HL-60 (cell line): ENCODE results near the gene SGMS1.

ENCODE experiments used
- DNase-seq, 2 experiments: peaks; one replicate each; pipeline ENCODE4 v3.0.0-alpha.2; 2010 to 2020; ENCODE audit warnings: low read depth in 1 of 2, low spot score in 1 of 2
- H3K27ac ChIP-seq: fragments of 250-450 bp; sonication (Bioruptor Pico); replicated peaks from 2 replicates; pipeline ENCODE4 v1.5.1; 2020; ENCODE audit warnings: mild to moderate bottlenecking, moderate library complexity
- H3K27me3 ChIP-seq: fragments of 250-450 bp; sonication (Bioruptor Pico); 2 replicates; pipeline ENCODE4 v1.5.1; 2021; ENCODE audit warnings: mild to moderate bottlenecking, moderate library complexity; ENCODE audit not compliant: insufficient read depth, poor library complexity, severe bottlenecking
- H3K4me3 ChIP-seq: replicated peaks from 2 replicates; pipeline ENCODE4 v1.5.1; 2011; ENCODE audit warnings: mild to moderate bottlenecking, control low read depth, low read length; ENCODE audit not compliant: insufficient read depth
- GABPA ChIP-seq: IDR thresholded peaks from 2 replicates; pipeline ENCODE4 v1.6.1; 2012; ENCODE audit warnings: low read depth
- POLR2AphosphoS5 ChIP-seq: IDR thresholded peaks from 2 replicates; pipeline ENCODE4 v1.6.1; 2012; ENCODE audit warnings: low read depth
- SPI1 ChIP-seq: IDR thresholded peaks from 2 replicates; pipeline ENCODE4 v1.6.1; 2012; ENCODE audit warnings: low read depth, mild to moderate bottlenecking, borderline replicate concordance
- TF ChIP-seq, protein P1 (sequence below): IDR thresholded peaks from 2 replicates; pipeline ENCODE4 v1.6.1; 2012; ENCODE audit warnings: low read depth; ENCODE audit not compliant: insufficient replicate concordance
- TF ChIP-seq, protein P2 (sequence below): IDR thresholded peaks from one replicate; pipeline ENCODE4 v1.5.1; 2011; ENCODE audit warnings: low read length, control low read depth, inconsistent platforms; ENCODE audit not compliant: insufficient read depth

The SGMS1 gene

GRCh38 chr10:50294582-50294981 is 329.2 kb downstream of the SGMS1 start:
- DNase-seq, result no peak
- no peaks in the 10 kb centered on the region for H3K27me3 ChIP-seq
- no peak overlapping the region for H3K27ac ChIP-seq
- TF ChIP-seq, protein P1, sequence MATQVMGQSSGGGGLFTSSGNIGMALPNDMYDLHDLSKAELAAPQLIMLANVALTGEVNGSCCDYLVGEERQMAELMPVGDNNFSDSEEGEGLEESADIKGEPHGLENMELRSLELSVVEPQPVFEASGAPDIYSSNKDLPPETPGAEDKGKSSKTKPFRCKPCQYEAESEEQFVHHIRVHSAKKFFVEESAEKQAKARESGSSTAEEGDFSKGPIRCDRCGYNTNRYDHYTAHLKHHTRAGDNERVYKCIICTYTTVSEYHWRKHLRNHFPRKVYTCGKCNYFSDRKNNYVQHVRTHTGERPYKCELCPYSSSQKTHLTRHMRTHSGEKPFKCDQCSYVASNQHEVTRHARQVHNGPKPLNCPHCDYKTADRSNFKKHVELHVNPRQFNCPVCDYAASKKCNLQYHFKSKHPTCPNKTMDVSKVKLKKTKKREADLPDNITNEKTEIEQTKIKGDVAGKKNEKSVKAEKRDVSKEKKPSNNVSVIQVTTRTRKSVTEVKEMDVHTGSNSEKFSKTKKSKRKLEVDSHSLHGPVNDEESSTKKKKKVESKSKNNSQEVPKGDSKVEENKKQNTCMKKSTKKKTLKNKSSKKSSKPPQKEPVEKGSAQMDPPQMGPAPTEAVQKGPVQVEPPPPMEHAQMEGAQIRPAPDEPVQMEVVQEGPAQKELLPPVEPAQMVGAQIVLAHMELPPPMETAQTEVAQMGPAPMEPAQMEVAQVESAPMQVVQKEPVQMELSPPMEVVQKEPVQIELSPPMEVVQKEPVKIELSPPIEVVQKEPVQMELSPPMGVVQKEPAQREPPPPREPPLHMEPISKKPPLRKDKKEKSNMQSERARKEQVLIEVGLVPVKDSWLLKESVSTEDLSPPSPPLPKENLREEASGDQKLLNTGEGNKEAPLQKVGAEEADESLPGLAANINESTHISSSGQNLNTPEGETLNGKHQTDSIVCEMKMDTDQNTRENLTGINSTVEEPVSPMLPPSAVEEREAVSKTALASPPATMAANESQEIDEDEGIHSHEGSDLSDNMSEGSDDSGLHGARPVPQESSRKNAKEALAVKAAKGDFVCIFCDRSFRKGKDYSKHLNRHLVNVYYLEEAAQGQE, result no peak
- TF ChIP-seq, protein P2, sequence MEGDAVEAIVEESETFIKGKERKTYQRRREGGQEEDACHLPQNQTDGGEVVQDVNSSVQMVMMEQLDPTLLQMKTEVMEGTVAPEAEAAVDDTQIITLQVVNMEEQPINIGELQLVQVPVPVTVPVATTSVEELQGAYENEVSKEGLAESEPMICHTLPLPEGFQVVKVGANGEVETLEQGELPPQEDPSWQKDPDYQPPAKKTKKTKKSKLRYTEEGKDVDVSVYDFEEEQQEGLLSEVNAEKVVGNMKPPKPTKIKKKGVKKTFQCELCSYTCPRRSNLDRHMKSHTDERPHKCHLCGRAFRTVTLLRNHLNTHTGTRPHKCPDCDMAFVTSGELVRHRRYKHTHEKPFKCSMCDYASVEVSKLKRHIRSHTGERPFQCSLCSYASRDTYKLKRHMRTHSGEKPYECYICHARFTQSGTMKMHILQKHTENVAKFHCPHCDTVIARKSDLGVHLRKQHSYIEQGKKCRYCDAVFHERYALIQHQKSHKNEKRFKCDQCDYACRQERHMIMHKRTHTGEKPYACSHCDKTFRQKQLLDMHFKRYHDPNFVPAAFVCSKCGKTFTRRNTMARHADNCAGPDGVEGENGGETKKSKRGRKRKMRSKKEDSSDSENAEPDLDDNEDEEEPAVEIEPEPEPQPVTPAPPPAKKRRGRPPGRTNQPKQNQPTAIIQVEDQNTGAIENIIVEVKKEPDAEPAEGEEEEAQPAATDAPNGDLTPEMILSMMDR, result no peak
- TF ChIP-seq GABPA, result no peak
- TF ChIP-seq SPI1, result no peak
- TF ChIP-seq POLR2AphosphoS5, result no peak
- H3K4me3 ChIP-seq, result no peak overlapping the region

GRCh38 chr10:50293513-50294313 is 330.0 kb downstream of the SGMS1 start:
- no peak overlapping the region for H3K4me3 ChIP-seq
- no peak for DNase-seq
- no peaks in the 10 kb centered on the region for H3K27me3 ChIP-seq
- TF ChIP-seq GABPA, result no peak
- TF ChIP-seq SPI1, result no peak
- no peak overlapping the region for H3K27ac ChIP-seq

- Histone ChIP-seq H3K27me3 (no peaks in the 10 kb centered on the region), H3K27ac (no peak overlapping the region), H3K4me3 (no peak overlapping the region)
- TF ChIP-seq, protein P2, result no peak
- TF ChIP-seq SPI1 (no peak), POLR2AphosphoS5 (no peak), GABPA (no peak)
- TF ChIP-seq, protein P1, result no peak
- no peak for DNase-seq
Observed at GRCh38 chr10:50291261-50291850, 332.4 kb downstream of the SGMS1 start.

DNA sequence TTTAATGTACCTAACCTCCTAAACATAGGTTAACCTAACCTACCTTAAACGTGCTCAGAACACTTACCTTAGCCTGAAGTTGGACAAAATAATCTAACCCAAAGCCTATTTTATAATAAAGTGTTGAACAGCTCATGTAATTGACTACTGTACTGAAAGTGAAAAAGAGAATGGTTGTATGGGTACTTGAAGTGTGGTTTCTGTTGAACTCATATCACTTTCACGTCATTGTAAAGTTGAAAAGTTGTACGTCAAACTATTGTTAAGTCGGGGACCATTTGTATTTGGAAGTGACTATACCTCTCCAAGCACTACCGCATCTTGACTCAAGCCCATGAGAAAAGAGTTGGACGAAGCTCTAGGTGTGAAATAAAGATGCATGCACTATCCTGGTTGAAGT is 334.6 kb downstream of the SGMS1 start:
- Histone ChIP-seq H3K27ac (no peak overlapping the region), H3K4me3 (no peak overlapping the region), H3K27me3 (peaks cover 3% of the 10 kb centered on the region)
- DNase-seq, result no peak
- no peak for TF ChIP-seq POLR2AphosphoS5
- TF ChIP-seq, protein P1, result no peak
- TF ChIP-seq, protein P2, result no peak
- no peak for TF ChIP-seq GABPA
- TF ChIP-seq SPI1, result no peak
